Uterus (tissue), 4 donors: ENCODE data around the gene SCFD2. TPM values are rescaled to one million over a fixed set of nuclear protein-coding genes. Genes with fewer than 3 reads are reported as not detected.
A peak's percentile ranks its signal among the peaks of the same experiment; 100 is the strongest.
"Not testable (repeated sequence)": the region's sequence is repeated elsewhere in the genome, so short reads cannot be mapped to it uniquely, and the experiment has no call there.

Experiments used
- DNase-seq, 2 donors: peaks; one replicate each; pipeline ENCODE4 v3.0.0-alpha.2; 2019 to 2020
- H3K27ac ChIP-seq, 2 donors: fragments of 200-600 bp; sonication (generic); 1 replicate in 1 of 2; 2 replicates in 1 of 2; pipeline ENCODE4 v1.5.1; 2016 to 2018
- H3K27me3 ChIP-seq, 2 donors: fragments of 200-600 bp; sonication (generic); one replicate each; pipeline ENCODE4 v1.5.1; 2018 to 2019; ENCODE audit warnings: control low read depth in 1 of 2
- H3K36me3 ChIP-seq, 2 donors: fragments of 200-600 bp; sonication (generic); one replicate each; pipeline ENCODE4 v1.5.1; 2019; ENCODE audit warnings: control low read depth in 1 of 2
- H3K4me1 ChIP-seq, 2 donors: fragments of 200-600 bp; sonication (generic); one replicate each; pipeline ENCODE4 v1.5.1; 2018 to 2019; ENCODE audit warnings: control low read depth in 1 of 2
- H3K4me3 ChIP-seq, 2 donors: fragments of 200-600 bp; sonication (generic); 1 replicate in 1 of 2; 2 replicates in 1 of 2; pipeline ENCODE4 v1.5.1; 2018 to 2019; ENCODE audit warnings: mild to moderate bottlenecking in 1 of 2
- H3K9me3 ChIP-seq, 2 donors: fragments of 200-600 bp; sonication (generic); one replicate each; pipeline ENCODE4 v1.5.1; 2019; ENCODE audit warnings: control low read depth in 1 of 2
- CTCF ChIP-seq, 4 experiments: fragments of 200-600 bp in 2 of 4; fragments of 450-650 bp in 2 of 4; sonication (generic) in 2 of 4; IDR thresholded peaks; one replicate each; pipeline ENCODE4 v1.5.1; 2016 to 2019; ENCODE audit warnings: antibody characterized with exemption in 4 of 4, mild to moderate bottlenecking in 2 of 4, moderate library complexity in 1 of 4
- POLR2A ChIP-seq, 2 donors: fragments of 450-650 bp; IDR thresholded peaks; one replicate each; pipeline ENCODE4 v1.6.1; 2016; ENCODE audit warnings: antibody characterized with exemption in 2 of 2, mild to moderate bottlenecking in 1 of 2, moderate library complexity in 1 of 2
- intact Hi-C: fragments of 100-400 bp; cut with DNase I; formaldehyde crosslinking; loops from one replicate; pipeline ENCODE4 v1.15.1; 2023; ENCODE audit warnings: low total_unique reads
- total RNA-seq, 4 donors: library from RNA; depleted of rRNA in 3 of 4; stranded (reverse); fragments of >200 nt in 3 of 4; gene quantifications; one replicate each; pipeline versions ENCODE4 v1.1.0 to v1.2.4, GENCODE V29; 2014 to 2023
- donor health status: DM: yes; HTN: yes; CAD: no.

The SCFD2 gene
- total RNA-seq, 4 donors from 2014 or later: 19.6 to 36.2 (median 24.5) TPM

- DNase-seq: no peak
- intact Hi-C loops: no loop called here
- H3K36me3 ChIP-seq: no peaks in the 10 kb centered on the region
- TF ChIP-seq POLR2A (IDR thresholded peaks at IDR 0.05): no peak
- TF ChIP-seq CTCF (IDR thresholded peaks at IDR 0.05): no peak
- H3K4me1 ChIP-seq: peaks cover 5 to 13% of the 10 kb centered on the region in 2 donors
- peak overlapping the region; percentile 32 to 68 for H3K27ac ChIP-seq
- no peaks in the 10 kb centered on the region for H3K27me3 ChIP-seq
- H3K9me3 ChIP-seq: no peaks in the 10 kb centered on the region
- H3K4me3 ChIP-seq: no peak overlapping the region
Measured at GRCh38 chr4:52994567-52994966, 371.3 kb downstream of the SCFD2 start.

GRCh38 chr4:52993771-52994170, 372.1 kb downstream of the SCFD2 start:
- no peak for TF ChIP-seq CTCF (IDR thresholded peaks at IDR 0.05)
- TF ChIP-seq POLR2A (IDR thresholded peaks at IDR 0.05): no peak
- intact Hi-C loops: no loop called here
- peak; percentile 67 to 71 for DNase-seq
- Histone ChIP-seq H3K9me3 (no peaks in the 10 kb centered on the region), H3K27ac (peak overlapping the region; percentile 32 to 68), H3K27me3 (no peaks in the 10 kb centered on the region), H3K4me1 (peaks cover 5 to 15% of the 10 kb centered on the region in 2 donors), H3K36me3 (no peaks in the 10 kb centered on the region), H3K4me3 (no peak overlapping the region)

GRCh38 chr4:52992551-52992950, 373.3 kb downstream of the SCFD2 start:
- H3K27me3 ChIP-seq, H3K4me3 ChIP-seq, H3K27ac ChIP-seq, intact Hi-C loops, DNase-seq, H3K9me3 ChIP-seq, H3K36me3 ChIP-seq: not testable (repeated sequence)
- peaks cover 5 to 14% of the 10 kb centered on the region in 2 donors for H3K4me1 ChIP-seq

- H3K4me1 ChIP-seq: peaks cover 0 to 6% of the 10 kb centered on the region in 2 donors
- H3K9me3 ChIP-seq: no peaks in the 10 kb centered on the region
- H3K27me3 ChIP-seq: no peaks in the 10 kb centered on the region
- no peaks in the 10 kb centered on the region for H3K36me3 ChIP-seq
- no peak for TF ChIP-seq POLR2A (IDR thresholded peaks at IDR 0.05)
- TF ChIP-seq CTCF (IDR thresholded peaks at IDR 0.05): no peak
- H3K4me3 ChIP-seq: no peak overlapping the region
- no peak for DNase-seq
- no peak overlapping the region for H3K27ac ChIP-seq
- intact Hi-C loops: no loop called here
Measured at GRCh38 chr4:52991472-52991871, 374.4 kb downstream of the SCFD2 start.

- peaks cover 0 to 6% of the 10 kb centered on the region in 2 donors for H3K4me1 ChIP-seq
- H3K27ac ChIP-seq: no peak overlapping the region
- no peaks in the 10 kb centered on the region for H3K27me3 ChIP-seq
- H3K9me3 ChIP-seq: no peaks in the 10 kb centered on the region
- TF ChIP-seq CTCF (IDR thresholded peaks at IDR 0.05): no peak
- TF ChIP-seq POLR2A (IDR thresholded peaks at IDR 0.05): no peak
- no peaks in the 10 kb centered on the region for H3K36me3 ChIP-seq
- no peak overlapping the region for H3K4me3 ChIP-seq
- no peak for DNase-seq
- intact Hi-C loops: no loop called here
Measured at GRCh38 chr4:52990706-52991105, 375.2 kb downstream of the SCFD2 start.

GRCh38 chr4:52989865-52990264, 376.0 kb downstream of the SCFD2 start:
- no peak for DNase-seq
- Histone ChIP-seq H3K27me3 (no peaks in the 10 kb centered on the region), H3K4me3 (no peak overlapping the region), H3K9me3 (no peaks in the 10 kb centered on the region), H3K4me1 (peaks cover 0 to 6% of the 10 kb centered on the region in 2 donors), H3K27ac (peak overlapping the region in 1 of 2 donors; percentile 8), H3K36me3 (no peaks in the 10 kb centered on the region)
- intact Hi-C loops: no loop called here
- TF ChIP-seq CTCF (IDR thresholded peaks at IDR 0.05): no peak
- no peak for TF ChIP-seq POLR2A (IDR thresholded peaks at IDR 0.05)
